HepG2 (cell line): ENCODE measurements around the gene C1orf159. TPM values are rescaled to one million over a fixed set of nuclear protein-coding genes. Genes with fewer than 3 reads are reported as not detected.

Source experiments
- ATAC-seq: fragments of 200-7000 bp; cut with Tn5 transposase; 3 replicates; pipeline ENCODE4 v1.9.1; 2020; ENCODE audit warnings: mild to moderate bottlenecking, moderate library complexity
- BruUV-seq: library from RNA; stranded (reverse); fragments of 400-500 nt; replicated peaks from 2 replicates; lab custom pipeline; 2021; lab: Mats Ljungman, UMichigan
- CTCF ChIA-PET: fragments of 300-600 bp; formaldehyde crosslinking; extraction: SDS; loops from one replicate; lab custom pipeline; 2021; ENCODE audit warnings: low total read pairs, inconsistent platforms, low intra/inter-chr PET ratio; lab: Yijun Ruan, JAX
- POLR2A ChIA-PET: fragments of 350-600 bp; sonication (Branson Sonifier 250); formaldehyde crosslinking; loops from one replicate; lab custom pipeline; 2020; ENCODE audit warnings: antibody characterized with exemption, inconsistent platforms; lab: Yijun Ruan, JAX
- DNase-seq: peaks from one replicate; pipeline ENCODE4 v3.0.0-alpha.2; 2015; ENCODE audit warnings: low spot score
- FAIRE-seq: peaks from 3 replicates; lab custom pipeline; 2011; peaks lifted over from hg19 to GRCh38; lab: Jason Lieb, UNC
- H2AFZ ChIP-seq: one replicate; pipeline ENCODE4 v1.6.1; 2011; ENCODE audit warnings: low read length, inconsistent platforms
- H3K27ac ChIP-seq: fragments of 300-600 bp; 3 replicates; pipeline ENCODE4 v1.8.0; 2011; ENCODE audit warnings: mixed run types, mild to moderate bottlenecking, mixed read lengths, low read length, inconsistent platforms; ENCODE audit not compliant: insufficient read depth; ENCODE audit errors: extremely low read length
- H3K27me3 ChIP-seq, 2 experiments: fragments of 200-600 bp in 1 of 2; 2 replicates in 1 of 2; 3 replicates in 1 of 2; pipeline versions ENCODE4 v1.6.0 to v1.8.0; 2011; ENCODE audit warnings: low read length in 2 of 2, mild to moderate bottlenecking in 2 of 2, moderate library complexity in 2 of 2, inconsistent platforms in 1 of 2; ENCODE audit not compliant: insufficient read depth in 2 of 2, control insufficient read depth in 1 of 2
- H3K36me3 ChIP-seq, 2 experiments: fragments of 200-600 bp in 1 of 2; replicated peaks in 1 of 2; 2 replicates in 1 of 2; 3 replicates in 1 of 2; pipeline versions ENCODE4 v1.5.1 to v1.8.0; 2011; ENCODE audit warnings: low read length in 2 of 2, inconsistent platforms in 1 of 2; ENCODE audit not compliant: insufficient read depth in 2 of 2, control insufficient read depth in 1 of 2
- H3K4me1 ChIP-seq: 2 replicates; pipeline ENCODE4 v1.5.1; 2012; ENCODE audit warnings: low read length, inconsistent platforms; ENCODE audit not compliant: insufficient read depth
- H3K4me2 ChIP-seq: 2 replicates; pipeline ENCODE4 v1.6.0; 2011; ENCODE audit warnings: low read depth, low read length, inconsistent platforms
- H3K4me3 ChIP-seq, 3 experiments: fragments of 200-600 bp in 1 of 3; sonication (generic), shearing (Covaris generic) in 1 of 3; replicated peaks in 1 of 3; 2 replicates each; pipeline ENCODE4 v1.5.1; 2011 to 2016; ENCODE audit warnings: low read length in 3 of 3, inconsistent platforms in 2 of 3, low read depth in 2 of 3, mild to moderate bottlenecking in 2 of 3, control low read depth in 1 of 3, mixed read lengths in 1 of 3; ENCODE audit not compliant: insufficient read depth in 1 of 3
- H3K79me2 ChIP-seq: one replicate; pipeline ENCODE4 v1.6.1; 2011; ENCODE audit warnings: low read length, inconsistent platforms; ENCODE audit not compliant: insufficient read depth
- H3K9ac ChIP-seq: 2 replicates; pipeline ENCODE4 v1.6.0; 2011; ENCODE audit warnings: mild to moderate bottlenecking, low read depth, low read length, inconsistent platforms; ENCODE audit not compliant: insufficient read depth
- H3K9me3 ChIP-seq: 2 replicates; pipeline ENCODE4 v1.5.1; 2012; ENCODE audit warnings: mild to moderate bottlenecking, low read length
- H4K20me1 ChIP-seq: 2 replicates; pipeline ENCODE4 v1.6.0; 2011; ENCODE audit warnings: inconsistent platforms, mild to moderate bottlenecking, low read length, moderate library complexity; ENCODE audit not compliant: insufficient read depth
- FOSL2 ChIP-seq: sonication (generic); formaldehyde crosslinking; IDR thresholded peaks from 2 replicates; pipeline ENCODE4 v1.4.0; 2020; ENCODE audit warnings: missing genetic modification reagents
- GRHL1 ChIP-seq: sonication (generic); formaldehyde crosslinking; conservative IDR thresholded peaks from 2 replicates; pipeline ENCODE4 v1.8.0; 2022; ENCODE audit warnings: missing genetic modification reagents
- HMG20B ChIP-seq: conservative IDR thresholded peaks from 2 replicates; pipeline ENCODE4 v1.6.1; 2016; ENCODE audit warnings: missing genetic modification reagents, missing compliant biosample characterization
- MED8 ChIP-seq: sonication (generic); formaldehyde crosslinking; IDR thresholded peaks from 2 replicates; pipeline ENCODE4 v1.8.1; 2023; ENCODE audit warnings: mild to moderate bottlenecking, missing genetic modification reagents; ENCODE audit not compliant: insufficient replicate concordance
- MIER3 ChIP-seq: IDR thresholded peaks from 2 replicates; pipeline ENCODE4 v1.6.1; 2016; ENCODE audit warnings: missing compliant biosample characterization, borderline replicate concordance
- MTERF4 ChIP-seq: sonication (generic); formaldehyde crosslinking; IDR thresholded peaks from 2 replicates; pipeline ENCODE4 v1.8.0; 2023; ENCODE audit warnings: mild to moderate bottlenecking, missing genetic modification reagents
- NFIB ChIP-seq: sonication (generic); formaldehyde crosslinking; IDR thresholded peaks from 2 replicates; pipeline ENCODE4 v1.9.0; 2021; ENCODE audit warnings: missing genetic modification reagents, mild to moderate bottlenecking, borderline replicate concordance
- RFX1 ChIP-seq: fragments of 450-650 bp; IDR thresholded peaks from 2 replicates; pipeline ENCODE4 v1.6.1; 2017
- RXRB ChIP-seq: IDR thresholded peaks from 2 replicates; pipeline ENCODE4 v1.6.1; 2016; ENCODE audit warnings: borderline replicate concordance, missing genetic modification reagents, missing compliant biosample characterization
- ZNF20 ChIP-seq: sonication (generic); formaldehyde crosslinking; IDR thresholded peaks from 2 replicates; pipeline ENCODE4 v1.4.0; 2020; ENCODE audit warnings: mild to moderate bottlenecking, moderate library complexity, missing genetic modification reagents
- ZNF562 ChIP-seq: sonication (generic); formaldehyde crosslinking; IDR thresholded peaks from 2 replicates; pipeline ENCODE4 v1.8.0; 2022; ENCODE audit warnings: missing genetic modification reagents, borderline replicate concordance
- ZNF589 ChIP-seq: sonication (generic); formaldehyde crosslinking; conservative IDR thresholded peaks from 2 replicates; pipeline ENCODE4 v1.8.0; 2022; ENCODE audit warnings: mild to moderate bottlenecking, moderate library complexity, missing genetic modification reagents
- ZNF605 ChIP-seq: sonication (generic); formaldehyde crosslinking; IDR thresholded peaks from 2 replicates; pipeline ENCODE4 v1.8.0; 2022; ENCODE audit warnings: mild to moderate bottlenecking, missing genetic modification reagents
- ZNF629 ChIP-seq: sonication (generic); formaldehyde crosslinking; conservative IDR thresholded peaks from 2 replicates; pipeline ENCODE4 v1.5.0; 2020; ENCODE audit warnings: missing genetic modification reagents
- ZNF724P ChIP-seq: sonication (generic); formaldehyde crosslinking; IDR thresholded peaks from 2 replicates; pipeline ENCODE4 v1.8.0; 2022; ENCODE audit warnings: missing genetic modification reagents, borderline replicate concordance
- WGBS: methylation state at CpG from one replicate; pipeline ENCODE4 v1.1.6; 2017; ENCODE audit warnings: low lambda C conversion rate; 5-methylcytosine and 5-hydroxymethylcytosine counted together
- in situ Hi-C: cut with HindIII; loops from 2 replicates; pipeline ENCODE4 v1.10.0; 2017; ENCODE audit warnings: low pct_unique_long_range_greater_than_20kb; ENCODE audit not compliant: extremely low pct_ligation_motif_present
- intact Hi-C: fragments of 100-400 bp; cut with micrococcal nuclease; formaldehyde crosslinking; loops from one replicate; pipeline ENCODE4 v1.10.0; 2022; ENCODE audit not compliant: unreplicated experiment
- polyA plus RNA-seq, 8 experiments: library from polyadenylated mRNA; depleted of rRNA in 3 of 8; stranded (reverse) in 7 of 8; unstranded in 1 of 8; fragments of >200 nt; fragmentation: Illumina TruSeq in 4 of 8; extraction: Trizol in 4 of 8; gene quantifications; 2 replicates each; pipeline versions ENCODE4 v1.2.1 to v1.2.3, GENCODE V29; 2011 to 2016; ENCODE audit warnings: low read depth in 4 of 8, missing spikeins in 1 of 8, mixed read lengths in 1 of 8; ENCODE audit not compliant: insufficient read depth in 1 of 8
- total RNA-seq, 5 experiments: library from RNA; depleted of rRNA; stranded (reverse); fragments of >200 nt; fragmentation: Illumina TruSeq; extraction: Trizol; gene quantifications; 2 replicates each; pipeline ENCODE4 v1.2.3, GENCODE V29; 2016; ENCODE audit warnings: low read depth in 1 of 5
- TF ChIP-seq, protein P1 (sequence below): sonication (generic); formaldehyde crosslinking; IDR thresholded peaks from 2 replicates; pipeline ENCODE4 v1.8.0; 2022; ENCODE audit warnings: missing genetic modification reagents, mild to moderate bottlenecking, inconsistent platforms, borderline replicate concordance

The C1orf159 gene
- total and polyA plus RNA-seq, 2 of the 13 experiments (the other 11 are each of a cell fraction or from before 2014, with no cell fraction given), result 3.8 to 6.7 TPM

DNA sequence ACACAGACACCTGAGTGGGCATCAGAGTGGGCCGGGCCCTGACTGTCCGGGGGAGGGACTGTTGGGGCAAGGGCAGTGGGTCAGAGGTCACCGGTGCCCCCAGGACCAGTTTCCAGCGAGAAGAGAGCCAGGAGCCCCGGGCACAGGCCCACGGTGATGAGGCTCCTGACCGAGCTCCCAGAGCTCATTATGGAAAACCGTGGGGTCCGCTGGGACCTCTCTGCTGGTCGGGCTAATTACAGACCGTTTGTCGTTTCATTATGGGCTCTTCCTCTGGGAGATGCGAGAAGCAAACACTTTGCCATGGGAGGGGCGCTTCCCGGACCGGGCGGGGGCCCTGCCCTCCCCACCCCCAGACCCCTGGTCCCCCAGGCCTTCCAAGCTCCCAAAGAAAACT is 45.8 kb upstream of the C1orf159 start:
- Histone ChIP-seq H3K9ac (no peak overlapping the region), H2AFZ (no peak overlapping the region), H3K27me3 (no peaks in the 10 kb centered on the region), H3K4me1 (peaks cover 54% of the 10 kb centered on the region), H3K9me3 (no peaks in the 10 kb centered on the region), H3K4me2 (no peak overlapping the region), H4K20me1 (no peaks in the 10 kb centered on the region), H3K79me2 (no peaks in the 10 kb centered on the region), H3K4me3 (no peak overlapping the region), H3K27ac (no peak overlapping the region), H3K36me3 (no peaks in the 10 kb centered on the region)
- intact Hi-C loops (no loop called here), in situ Hi-C loops (no loop called here)
- ATAC-seq (no peak), DNase-seq (no peak), FAIRE-seq (no peak)
- CTCF ChIA-PET, result no interaction called here
- WGBS, result 83% methylated on average over 12 of the region's 17 CpGs
- POLR2A ChIA-PET, result no interaction called here
- TF ChIP-seq, protein P1, sequence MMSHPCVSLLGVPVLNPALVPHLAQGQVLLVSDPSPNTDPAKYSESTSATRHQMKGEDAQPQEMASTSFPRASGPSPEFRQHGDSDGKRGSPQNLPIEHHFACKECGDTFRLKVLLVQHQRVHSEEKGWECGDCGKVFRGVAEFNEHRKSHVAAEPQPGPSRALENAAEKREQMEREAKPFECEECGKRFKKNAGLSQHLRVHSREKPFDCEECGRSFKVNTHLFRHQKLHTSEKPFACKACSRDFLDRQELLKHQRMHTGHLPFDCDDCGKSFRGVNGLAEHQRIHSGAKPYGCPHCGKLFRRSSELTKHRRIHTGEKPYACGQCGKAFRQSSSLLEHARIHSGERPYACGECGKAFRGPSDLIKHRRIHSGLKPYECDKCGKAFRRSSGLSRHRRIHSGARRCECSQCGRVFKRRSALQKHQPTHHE (CRISPR knock-in tag), result no peak
- TF ChIP-seq RFX1 (no peak), GRHL1 (CRISPR knock-in tag) (no peak), ZNF629 (CRISPR knock-in tag) (no peak), ZNF605 (CRISPR knock-in tag) (no peak), ZNF724P (CRISPR knock-in tag) (no peak), FOSL2 (CRISPR knock-in tag) (no peak), RXRB (CRISPR knock-in tag) (no peak), ZNF589 (CRISPR knock-in tag) (no peak), NFIB (no peak), MTERF4 (CRISPR knock-in tag) (no peak), MED8 (CRISPR knock-in tag) (no peak), MIER3 (no peak), ZNF20 (CRISPR knock-in tag) (no peak), HMG20B (CRISPR knock-in tag) (no peak), ZNF562 (no peak)
- no TSS peak for BruUV-seq
